Stimulated activated CD4-positive, alpha-beta T cell treated with anti-CD3 and anti-CD28 coated beads, Interleukin-4, amount 100 ng/mL, for 1 hour (primary cell): ENCODE data around the gene LRP2.
"Not testable (repeated sequence)": the region's sequence is repeated elsewhere in the genome, so short reads cannot be mapped to it uniquely, and the experiment has no call there.

ENCODE experiments used
- DNase-seq: peaks from one replicate; pipeline ENCODE4 v3.0.0-alpha.2; 2020

The LRP2 gene

DNA sequence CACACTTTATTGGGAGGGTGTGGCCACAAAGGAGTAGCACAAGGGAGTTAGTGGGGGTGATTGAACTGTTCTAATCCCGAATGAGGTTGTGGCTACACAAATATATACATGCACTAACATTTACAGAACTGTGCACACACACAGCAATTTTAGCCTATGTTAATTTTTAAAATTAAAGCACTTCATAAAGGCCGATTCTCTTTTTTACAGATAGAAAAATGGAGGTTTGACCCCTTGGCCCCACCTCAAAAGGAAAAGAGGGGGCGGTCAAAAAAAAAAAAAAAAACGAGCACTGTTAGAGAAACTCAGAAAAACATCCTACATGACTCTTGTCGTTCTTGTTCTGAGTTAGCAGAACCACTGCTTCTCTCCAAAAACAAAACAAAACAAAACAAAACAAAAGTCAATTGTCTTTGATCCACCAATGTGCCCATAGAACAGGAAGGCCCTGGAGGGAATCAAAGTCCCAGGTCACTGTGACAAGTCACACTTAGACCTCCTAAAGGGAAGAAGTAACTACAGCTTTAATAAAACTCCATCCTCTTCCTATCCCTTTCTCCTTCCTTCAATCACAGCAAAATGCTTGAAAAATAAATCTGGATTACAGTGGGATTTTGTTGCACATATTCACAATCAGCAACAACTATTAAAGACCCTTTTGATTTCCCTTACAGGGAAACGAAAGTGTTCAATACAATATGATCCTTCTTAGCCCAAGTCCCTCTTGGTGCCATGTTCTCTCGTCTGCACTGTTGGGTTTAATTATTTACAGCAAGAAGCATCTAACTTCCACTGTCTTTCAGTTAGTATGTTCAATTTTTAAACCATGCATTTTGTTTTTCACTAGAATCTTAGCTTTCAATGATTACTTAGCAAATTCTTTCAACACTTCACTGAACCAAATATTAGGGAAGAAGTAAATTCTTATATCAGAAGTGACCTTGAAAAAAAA lies 16.6 kb downstream of the LRP2 start:
- DNase-seq = no peak

GRCh38 chr2:169344736-169345485 lies 17.4 kb downstream of the LRP2 start:
- DNase-seq = no peak

DNA sequence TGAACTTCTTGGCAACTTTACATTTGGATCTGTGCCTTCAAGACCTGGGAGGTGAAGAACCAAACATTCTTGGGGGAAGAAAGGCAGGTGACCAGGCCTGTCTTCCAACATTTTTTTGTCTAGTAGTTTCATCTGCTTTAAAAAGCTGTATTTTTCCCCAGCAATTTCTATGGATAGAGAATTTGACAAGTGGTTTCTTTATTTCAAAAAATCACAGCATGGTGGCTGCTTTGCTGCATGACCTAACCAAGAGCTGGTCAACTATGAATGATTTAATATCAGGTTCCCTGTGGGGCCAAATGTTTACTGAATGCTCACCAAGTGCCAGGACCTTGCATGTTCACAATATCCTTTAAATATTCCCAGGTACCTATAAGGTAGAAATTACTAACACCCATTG lies 19.1 kb downstream of the LRP2 start:
- no peak for DNase-seq

GRCh38 chr2:169339657-169340056 lies 22.7 kb downstream of the LRP2 start:
- no peak for DNase-seq

- DNase-seq = no peak
These were observed 25.6 kb downstream of the LRP2 start for GRCh38 chr2:169336695-169337094.

DNA sequence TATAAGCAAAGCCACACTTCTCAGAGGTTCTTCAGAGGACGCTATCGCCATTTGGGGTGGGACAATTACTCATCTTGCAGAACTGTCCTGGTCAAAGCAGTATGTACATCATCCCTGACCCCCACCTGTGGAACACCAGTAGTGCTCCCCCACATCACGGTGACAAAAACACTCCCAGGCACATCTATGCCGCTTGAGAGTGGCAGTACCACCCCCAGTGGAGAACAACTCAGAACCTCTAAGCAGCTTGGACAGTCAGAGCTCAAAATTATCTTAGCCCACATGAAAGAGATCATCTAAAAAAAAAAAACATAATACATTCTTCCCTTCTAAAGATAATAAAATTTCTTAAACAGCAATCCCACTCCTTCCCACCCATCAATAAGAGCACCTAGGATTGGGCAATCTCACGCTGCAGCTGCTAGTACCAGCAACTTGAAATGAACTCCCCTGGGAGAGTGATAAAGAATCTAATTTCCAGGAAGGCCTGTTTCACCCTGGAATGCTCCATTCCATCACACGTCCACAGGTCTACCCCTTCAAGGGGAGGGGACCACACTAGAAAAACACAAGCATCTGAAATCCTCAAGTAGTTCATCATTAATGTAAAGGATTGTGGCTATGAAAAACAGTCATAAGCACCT lies 31.7 kb downstream of the LRP2 start:
- DNase-seq = no peak

- no peak for DNase-seq
These were observed 32.4 kb downstream of the LRP2 start for GRCh38 chr2:169329688-169330554.

DNA sequence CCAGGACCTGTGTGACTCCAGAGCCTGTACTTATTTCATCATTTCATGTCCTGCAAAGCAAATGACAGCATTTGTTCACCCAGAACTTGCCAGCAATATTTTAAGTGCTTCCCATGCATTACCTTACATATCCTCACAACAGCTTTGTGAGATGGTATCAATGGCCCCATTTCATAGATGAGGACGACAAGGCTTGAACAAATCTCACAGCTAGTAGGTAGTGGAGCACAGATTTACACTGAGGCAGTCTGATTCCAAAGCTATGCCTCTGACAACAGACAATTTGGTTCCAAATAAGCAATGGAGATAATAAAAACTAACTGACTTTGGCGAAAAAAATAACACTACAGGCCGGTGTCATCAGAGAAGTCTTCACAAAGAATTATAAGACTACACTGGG lies 33.5 kb downstream of the LRP2 start:
- DNase-seq = no peak

- not testable (repeated sequence) for DNase-seq
These were observed 34.5 kb downstream of the LRP2 start for GRCh38 chr2:169327837-169328236.

GRCh38 chr2:169325886-169326285 lies 36.4 kb downstream of the LRP2 start:
- DNase-seq = not testable (repeated sequence)

DNA sequence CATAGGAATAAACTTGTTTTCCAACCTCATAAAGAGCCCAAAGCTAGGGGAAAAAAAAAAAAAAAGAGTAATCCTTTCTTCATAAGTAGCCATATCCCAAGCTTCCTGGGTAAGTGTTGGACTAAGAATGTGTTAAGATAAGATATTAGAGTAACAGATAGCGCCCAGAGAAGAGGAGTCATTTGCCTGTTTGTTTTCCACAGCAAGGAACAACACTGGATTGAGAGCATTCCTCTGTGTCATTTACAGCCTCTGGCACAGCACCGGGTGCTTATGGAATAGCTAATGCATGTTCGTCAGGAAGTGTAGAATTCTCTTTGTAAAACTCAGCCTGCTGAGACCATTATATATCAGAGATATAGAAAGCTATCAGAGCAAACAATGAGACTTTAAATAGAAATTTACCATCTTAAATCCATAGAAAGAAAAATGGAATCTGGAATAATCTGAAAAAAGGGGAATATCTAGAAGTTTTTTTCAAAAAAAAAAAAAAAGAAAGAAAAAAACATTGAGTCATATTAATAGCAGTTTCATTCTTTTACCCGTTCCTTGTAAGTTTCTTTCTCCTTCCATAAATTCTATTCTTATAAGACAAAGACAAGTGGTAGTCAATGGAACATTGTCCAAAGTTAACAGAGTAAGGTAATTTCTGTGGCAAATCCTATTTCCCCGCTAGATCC lies 37.6 kb downstream of the LRP2 start:
- DNase-seq = no peak

DNA sequence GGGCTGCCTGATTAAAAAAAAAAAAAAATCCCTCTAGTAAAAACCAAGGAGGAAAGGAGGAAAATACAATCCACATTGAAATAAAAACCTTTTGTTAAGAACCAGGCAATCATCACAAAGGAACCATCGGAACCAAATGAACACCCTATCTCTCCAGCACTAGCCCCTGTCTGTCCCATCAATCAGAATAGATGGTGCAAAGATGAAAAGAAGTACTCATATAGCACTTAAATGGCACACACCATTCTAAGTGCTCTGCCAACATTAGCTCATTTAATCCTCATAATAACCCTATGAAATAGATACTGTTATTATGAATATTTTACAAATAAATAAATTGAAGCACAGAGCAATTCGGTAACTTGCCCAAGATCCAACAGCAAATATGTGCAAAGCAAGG lies 38.5 kb downstream of the LRP2 start:
- no peak for DNase-seq

GRCh38 chr2:169320561-169320960 lies 41.8 kb downstream of the LRP2 start:
- DNase-seq = no peak

DNA sequence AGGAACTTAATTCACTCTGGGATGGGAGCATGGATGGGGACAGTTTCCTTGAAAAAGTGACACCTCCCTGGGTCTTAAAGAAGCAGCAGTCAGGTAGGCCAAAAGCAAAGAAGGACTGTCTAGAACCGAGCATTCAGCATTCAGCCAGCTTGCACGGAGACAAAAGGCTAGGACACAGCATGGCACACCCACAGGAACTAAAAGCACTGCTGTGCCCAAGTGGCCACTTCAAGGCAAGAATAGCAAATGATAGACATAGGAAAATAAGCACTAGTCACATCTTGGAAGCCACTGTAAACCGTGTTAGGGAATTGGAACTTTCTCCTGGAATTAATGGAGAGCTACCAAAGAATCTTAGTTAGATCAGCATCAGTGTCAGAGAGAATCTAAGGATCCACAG lies 47.0 kb downstream of the LRP2 start:
- DNase-seq = no peak

DNA sequence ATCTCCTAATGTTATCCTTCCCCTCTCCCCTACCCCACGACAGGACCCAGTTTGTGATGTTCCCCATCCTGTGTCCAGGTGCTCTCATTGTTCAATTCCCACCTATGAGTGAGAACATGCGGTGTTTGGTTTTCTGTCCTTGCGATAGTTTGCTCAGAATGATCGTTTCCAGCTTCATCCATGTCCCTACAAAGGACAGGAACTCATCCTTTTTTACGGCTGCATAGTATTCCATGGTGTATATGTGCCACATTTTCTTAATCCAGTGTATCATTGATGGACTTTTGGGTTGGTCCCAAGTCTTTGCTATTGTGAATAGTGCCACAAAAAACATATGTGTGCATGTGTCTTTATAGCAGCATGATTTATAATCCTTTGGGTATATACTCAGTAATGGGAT lies 54.0 kb downstream of the LRP2 start:
- DNase-seq = not testable (repeated sequence)

DNA sequence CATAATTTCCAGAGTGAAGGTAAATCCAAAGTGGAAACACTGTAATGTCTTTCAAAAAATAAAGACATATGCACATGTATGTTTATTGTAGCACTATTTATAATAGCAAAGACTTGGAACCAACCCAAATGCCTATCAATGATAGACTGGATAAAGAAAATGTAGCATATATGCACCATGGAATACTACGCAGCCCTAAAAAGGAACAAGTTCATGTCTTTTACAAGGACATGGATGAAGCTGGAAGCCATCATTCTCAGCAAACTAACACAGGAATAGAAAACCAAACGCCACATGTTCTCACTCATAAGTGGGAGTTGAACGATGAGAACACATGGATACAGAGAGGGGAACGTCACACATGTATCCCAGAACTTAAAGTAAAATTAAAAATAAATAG lies 57.6 kb downstream of the LRP2 start:
- not testable (repeated sequence) for DNase-seq

DNA sequence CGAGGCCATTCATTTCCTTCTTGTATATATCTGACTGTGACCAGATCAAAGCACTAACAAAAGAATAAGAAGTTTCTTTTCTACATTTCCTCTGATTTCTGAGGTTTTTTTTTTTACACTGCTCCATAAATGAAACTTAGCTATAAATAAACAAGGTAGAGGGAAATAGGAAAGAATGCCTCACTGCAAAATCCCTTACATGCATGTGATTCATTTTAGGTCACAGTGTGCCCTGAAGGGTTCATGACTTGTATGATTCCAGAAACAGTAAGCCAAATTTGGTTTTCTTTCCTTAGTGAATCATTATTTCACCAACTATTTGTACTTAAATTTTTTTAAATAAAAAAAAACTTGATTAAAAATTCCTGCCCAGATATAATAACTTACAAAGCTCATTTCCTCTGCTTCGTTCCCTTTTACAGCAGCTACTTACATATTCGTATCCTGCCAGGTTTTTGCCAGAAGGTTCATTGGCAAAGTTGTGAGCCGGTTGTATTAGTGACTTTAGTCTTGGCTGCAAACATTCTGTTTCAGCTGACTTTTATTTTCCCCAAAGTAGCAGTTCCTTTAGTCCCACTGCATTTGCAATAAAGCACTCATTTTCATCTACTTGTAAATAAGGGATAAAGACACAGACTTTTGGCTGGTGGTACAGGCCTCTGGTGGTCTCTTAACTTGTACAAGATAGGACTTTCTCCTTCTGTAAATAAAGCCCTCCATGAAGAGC lies 58.6 kb downstream of the LRP2 start:
- no peak for DNase-seq

DNA sequence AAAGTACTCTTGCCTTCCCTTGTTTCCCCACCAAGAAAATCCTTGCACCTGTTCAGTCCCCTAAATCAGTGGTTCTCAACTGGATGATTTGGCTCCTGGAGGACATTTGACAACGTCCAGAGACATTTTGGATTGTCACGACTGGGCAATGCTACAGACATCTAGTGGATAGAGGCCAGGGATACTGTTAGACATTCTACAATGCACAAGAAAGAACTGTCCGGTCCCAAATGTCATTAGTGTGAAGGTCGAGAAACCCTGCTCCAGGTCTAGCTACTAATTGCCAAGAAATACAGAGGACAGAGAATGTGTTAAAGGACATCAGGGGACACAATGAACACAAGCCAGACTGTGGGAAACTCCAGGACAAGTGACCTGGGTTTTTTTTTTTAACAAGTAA lies 60.0 kb downstream of the LRP2 start:
- DNase-seq = no peak

DNA sequence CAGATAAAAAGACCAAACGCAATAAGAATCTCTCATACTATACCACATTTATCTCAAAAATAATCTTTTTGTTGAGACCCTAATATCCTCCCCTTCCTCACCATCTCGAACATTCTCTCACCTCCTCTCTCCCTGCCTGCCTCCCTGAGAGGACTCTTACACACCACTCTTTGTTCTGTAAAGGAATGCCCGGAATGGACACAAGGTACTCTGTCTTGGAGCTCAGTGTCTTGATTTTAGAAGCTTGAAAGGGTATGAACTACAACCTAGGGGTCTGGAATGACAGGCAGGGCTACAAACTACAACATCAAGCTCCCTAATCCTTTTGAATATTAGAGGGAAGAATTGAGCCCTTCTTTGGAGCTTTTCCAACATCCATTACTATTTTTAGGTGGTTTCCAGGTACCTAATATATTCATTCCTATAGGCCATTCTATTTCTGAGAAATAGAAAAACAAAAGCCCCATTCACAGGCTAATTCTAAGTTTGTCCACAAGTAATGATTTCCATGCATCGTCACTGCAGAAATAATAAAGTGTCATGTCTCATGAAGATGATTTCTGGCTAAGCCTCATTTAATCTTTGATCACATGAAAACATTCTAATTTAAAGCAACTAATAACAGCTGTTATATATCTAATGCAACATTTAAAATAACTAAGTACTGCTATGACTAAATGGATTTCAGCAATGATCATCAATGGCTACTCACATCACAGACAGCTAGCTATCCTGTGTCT lies 60.6 kb downstream of the LRP2 start:
- no peak for DNase-seq
